ENCODE results near the gene CSF2.

Gene CSF2

GRCh38 chr5:132067941-132068808 lies 5.4 kb upstream of the CSF2 start:
- Histone ChIP-seq H3K9ac (ENCODE audit: low read length) (no peak overlapping the region), H2BK5ac (ENCODE audit: low read length) (no peak overlapping the region), H3K79me2 (ENCODE audit: control insufficient read depth, insufficient read depth, low read length) (no peaks in the 10 kb centered on the region), H2BK15ac (replicated peaks; ENCODE audit: low read depth) (no peak overlapping the region), H4K5ac (ENCODE audit: low read length) (no peak overlapping the region), H2BK120ac (ENCODE audit: low read depth, low read length) (no peak overlapping the region), H3K23ac (ENCODE audit: low read length) (no peak overlapping the region), H3K56ac (ENCODE audit: low read length) (no peak overlapping the region), H3K27ac (ENCODE audit: low read depth, low read length) (no peak overlapping the region), H3K4me2 (ENCODE audit: low read length) (no peak overlapping the region), H3K27me3 (ENCODE audit: insufficient read depth, low read length, poor library complexity) (no peaks in the 10 kb centered on the region), H2AK5ac (ENCODE audit: low read length) (no peak overlapping the region), H3K18ac (ENCODE audit: low read length) (no peak overlapping the region), H3K79me1 (ENCODE audit: low read length) (no peaks in the 10 kb centered on the region), H3K4ac (ENCODE audit: low read depth, low read length) (no peak overlapping the region), H3K4me1 (ENCODE audit: control insufficient read depth, low read depth, low read length) (no peaks in the 10 kb centered on the region), H3K4me3 (ENCODE audit: low read length) (no peak overlapping the region), H3K36me3 (ENCODE audit: control insufficient read depth, insufficient read depth, low read length) (no peaks in the 10 kb centered on the region), H4K8ac (ENCODE audit: low read depth, low read length) (no peak overlapping the region)
- DNase-seq = no peak
- no CpG with 5 or more reads among the region's 13 CpGs for WGBS (ENCODE audit: extremely low coverage, insufficient coverage, low lambda C conversion rate)

DNA sequence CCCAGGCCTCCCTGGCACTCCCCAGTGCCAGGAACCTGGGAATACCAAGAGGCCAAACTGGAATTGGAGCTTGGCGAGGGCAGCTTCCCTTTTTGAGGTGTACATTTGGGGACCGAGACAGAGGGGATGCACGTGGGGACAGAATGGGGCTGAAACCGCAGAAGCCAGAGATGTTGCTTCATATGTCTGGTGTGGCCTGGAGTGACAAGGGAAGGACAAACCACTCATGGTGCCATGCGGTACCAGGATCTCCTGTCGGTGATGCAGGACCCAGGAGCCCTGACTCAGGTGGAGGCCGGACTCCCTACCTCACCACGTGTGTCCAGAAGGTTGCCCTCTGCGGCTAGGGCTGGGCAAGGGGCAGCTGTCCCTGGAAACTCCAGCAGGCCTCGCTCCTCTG lies 4.0 kb upstream of the CSF2 start:
- H3K27ac ChIP-seq (ENCODE audit: low read depth, low read length) = no peak overlapping the region
- H3K9ac ChIP-seq (ENCODE audit: low read length) = no peak overlapping the region
- H3K79me2 ChIP-seq (ENCODE audit: control insufficient read depth, insufficient read depth, low read length) = no peaks in the 10 kb centered on the region
- no peak overlapping the region for H3K4ac ChIP-seq (ENCODE audit: low read depth, low read length)
- H3K4me2 ChIP-seq (ENCODE audit: low read length) = no peak overlapping the region
- H3K36me3 ChIP-seq (ENCODE audit: control insufficient read depth, insufficient read depth, low read length) = no peaks in the 10 kb centered on the region
- H3K23ac ChIP-seq (ENCODE audit: low read length) = no peak overlapping the region
- H4K5ac ChIP-seq (ENCODE audit: low read length) = no peak overlapping the region
- no peak overlapping the region for H2AK5ac ChIP-seq (ENCODE audit: low read length)
- no peak overlapping the region for H2BK15ac ChIP-seq (replicated peaks; ENCODE audit: low read depth)
- H3K79me1 ChIP-seq (ENCODE audit: low read length) = no peaks in the 10 kb centered on the region
- H2BK120ac ChIP-seq (ENCODE audit: low read depth, low read length) = no peak overlapping the region
- H3K27me3 ChIP-seq (ENCODE audit: insufficient read depth, low read length, poor library complexity) = no peaks in the 10 kb centered on the region
- no peak overlapping the region for H3K56ac ChIP-seq (ENCODE audit: low read length)
- no peak overlapping the region for H3K4me3 ChIP-seq (ENCODE audit: low read length)
- H3K18ac ChIP-seq (ENCODE audit: low read length) = no peak overlapping the region
- WGBS (ENCODE audit: extremely low coverage, insufficient coverage, low lambda C conversion rate) = no CpG with 5 or more reads among the region's 10 CpGs
- no peak overlapping the region for H2BK5ac ChIP-seq (ENCODE audit: low read length)
- DNase-seq = no peak
- H3K4me1 ChIP-seq (ENCODE audit: control insufficient read depth, low read depth, low read length) = no peaks in the 10 kb centered on the region
- no peak overlapping the region for H4K8ac ChIP-seq (ENCODE audit: low read depth, low read length)

DNA sequence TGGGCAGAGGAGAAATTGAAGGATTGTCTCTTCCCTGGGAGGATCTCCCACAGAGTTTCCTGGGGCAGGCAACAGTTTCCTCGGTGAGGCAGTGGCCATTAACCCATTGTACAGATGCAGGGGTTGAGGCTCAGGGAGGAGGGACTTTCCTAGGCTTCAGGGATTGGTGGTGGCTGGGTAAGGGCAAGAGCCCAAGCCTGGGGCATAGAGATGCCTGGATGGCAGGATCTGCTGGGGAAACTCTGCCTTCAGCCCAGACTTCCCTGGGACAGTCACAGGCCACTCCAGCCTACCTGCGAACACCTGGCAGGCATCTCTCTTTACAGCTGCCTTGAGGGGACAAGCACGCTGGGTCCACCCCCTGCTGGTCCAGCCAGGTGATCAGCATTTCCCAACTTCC lies 3.6 kb upstream of the CSF2 start:
- H3K4me3 ChIP-seq (ENCODE audit: low read length) = no peak overlapping the region
- WGBS (ENCODE audit: extremely low coverage, insufficient coverage, low lambda C conversion rate) = no CpG with 5 or more reads among the region's 3 CpGs

DNA sequence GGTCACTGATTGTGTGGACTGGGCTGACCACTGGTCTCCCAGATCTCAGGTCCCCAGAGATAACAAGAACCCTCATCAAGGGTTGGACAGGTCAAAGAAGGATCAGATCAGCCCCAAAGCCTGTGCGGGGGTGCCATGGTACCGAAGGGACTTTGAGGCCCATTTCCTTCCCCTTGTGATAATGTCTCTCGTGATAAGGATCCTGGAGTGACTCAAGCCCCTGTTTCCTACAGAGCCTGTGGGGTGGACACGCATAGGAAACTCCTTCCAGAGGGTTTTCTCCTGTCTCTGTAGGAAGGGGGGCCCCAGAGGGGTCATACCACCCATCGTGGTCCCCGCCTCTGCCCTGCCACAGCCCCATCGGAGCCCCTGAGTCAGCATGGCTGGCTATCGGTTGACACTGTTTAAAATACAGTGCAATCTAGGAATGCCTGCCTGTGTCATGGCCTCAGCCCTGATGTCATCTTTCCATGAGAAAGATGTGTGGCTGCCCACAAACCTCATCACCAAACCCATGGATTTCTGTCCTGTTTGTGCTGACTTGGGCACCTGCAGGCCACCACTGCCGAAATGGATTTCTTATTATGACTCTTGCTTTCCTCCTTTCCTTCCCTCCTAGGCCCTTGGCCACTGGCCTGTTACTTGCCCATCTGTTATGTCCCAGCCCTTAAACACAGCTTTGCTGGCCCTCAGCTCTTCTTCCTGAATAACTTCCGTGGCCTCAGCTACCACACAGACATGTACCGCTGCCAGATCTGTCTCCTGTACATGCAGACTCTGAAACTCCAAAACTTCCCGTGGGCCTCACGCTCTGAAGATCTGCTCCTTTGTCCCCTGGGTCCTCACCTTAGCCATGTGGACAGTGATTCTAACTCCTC lies 2.9 kb upstream of the CSF2 start:
- H2AK5ac ChIP-seq (ENCODE audit: low read length) = no peak overlapping the region
- no peaks in the 10 kb centered on the region for H3K4me1 ChIP-seq (ENCODE audit: control insufficient read depth, low read depth, low read length)
- DNase-seq = no peak
- H3K79me1 ChIP-seq (ENCODE audit: low read length) = no peaks in the 10 kb centered on the region
- no peak overlapping the region for H3K4ac ChIP-seq (ENCODE audit: low read depth, low read length)
- H3K9ac ChIP-seq (ENCODE audit: low read length) = no peak overlapping the region
- H3K4me2 ChIP-seq (ENCODE audit: low read length) = no peak overlapping the region
- H3K18ac ChIP-seq (ENCODE audit: low read length) = no peak overlapping the region
- WGBS (ENCODE audit: extremely low coverage, insufficient coverage, low lambda C conversion rate) = no CpG with 5 or more reads among the region's 13 CpGs
- no peak overlapping the region for H4K8ac ChIP-seq (ENCODE audit: low read depth, low read length)
- no peak overlapping the region for H4K5ac ChIP-seq (ENCODE audit: low read length)
- no peak overlapping the region for H3K23ac ChIP-seq (ENCODE audit: low read length)
- H3K4me3 ChIP-seq (ENCODE audit: low read length) = no peak overlapping the region
- no peak overlapping the region for H2BK5ac ChIP-seq (ENCODE audit: low read length)
- H2BK120ac ChIP-seq (ENCODE audit: low read depth, low read length) = no peak overlapping the region
- no peak overlapping the region for H2BK15ac ChIP-seq (replicated peaks; ENCODE audit: low read depth)
- no peak overlapping the region for H3K56ac ChIP-seq (ENCODE audit: low read length)
- H3K79me2 ChIP-seq (ENCODE audit: control insufficient read depth, insufficient read depth, low read length) = no peaks in the 10 kb centered on the region
- H3K27me3 ChIP-seq (ENCODE audit: insufficient read depth, low read length, poor library complexity) = no peaks in the 10 kb centered on the region
- no peak overlapping the region for H3K27ac ChIP-seq (ENCODE audit: low read depth, low read length)
- no peaks in the 10 kb centered on the region for H3K36me3 ChIP-seq (ENCODE audit: control insufficient read depth, insufficient read depth, low read length)

More for the DNA sequence above, 3.6 kb upstream of the CSF2 start:
- no peak overlapping the region for H3K23ac ChIP-seq (ENCODE audit: low read length)
- no peak overlapping the region for H3K27ac ChIP-seq (ENCODE audit: low read depth, low read length)
- no peak overlapping the region for H2AK5ac ChIP-seq (ENCODE audit: low read length)
- H2BK120ac ChIP-seq (ENCODE audit: low read depth, low read length) = no peak overlapping the region
- H3K27me3 ChIP-seq (ENCODE audit: insufficient read depth, low read length, poor library complexity) = no peaks in the 10 kb centered on the region
- no peak overlapping the region for H2BK5ac ChIP-seq (ENCODE audit: low read length)
- no peak overlapping the region for H3K4ac ChIP-seq (ENCODE audit: low read depth, low read length)
- H2BK15ac ChIP-seq (replicated peaks; ENCODE audit: low read depth) = no peak overlapping the region
- H3K18ac ChIP-seq (ENCODE audit: low read length) = no peak overlapping the region
- DNase-seq = no peak
- no peak overlapping the region for H3K56ac ChIP-seq (ENCODE audit: low read length)
- no peaks in the 10 kb centered on the region for H3K36me3 ChIP-seq (ENCODE audit: control insufficient read depth, insufficient read depth, low read length)
- no peak overlapping the region for H3K4me2 ChIP-seq (ENCODE audit: low read length)
- no peaks in the 10 kb centered on the region for H3K4me1 ChIP-seq (ENCODE audit: control insufficient read depth, low read depth, low read length)
- no peaks in the 10 kb centered on the region for H3K79me1 ChIP-seq (ENCODE audit: low read length)
- H4K5ac ChIP-seq (ENCODE audit: low read length) = no peak overlapping the region
- H3K9ac ChIP-seq (ENCODE audit: low read length) = no peak overlapping the region
- no peaks in the 10 kb centered on the region for H3K79me2 ChIP-seq (ENCODE audit: control insufficient read depth, insufficient read depth, low read length)
- no peak overlapping the region for H4K8ac ChIP-seq (ENCODE audit: low read depth, low read length)

DNA sequence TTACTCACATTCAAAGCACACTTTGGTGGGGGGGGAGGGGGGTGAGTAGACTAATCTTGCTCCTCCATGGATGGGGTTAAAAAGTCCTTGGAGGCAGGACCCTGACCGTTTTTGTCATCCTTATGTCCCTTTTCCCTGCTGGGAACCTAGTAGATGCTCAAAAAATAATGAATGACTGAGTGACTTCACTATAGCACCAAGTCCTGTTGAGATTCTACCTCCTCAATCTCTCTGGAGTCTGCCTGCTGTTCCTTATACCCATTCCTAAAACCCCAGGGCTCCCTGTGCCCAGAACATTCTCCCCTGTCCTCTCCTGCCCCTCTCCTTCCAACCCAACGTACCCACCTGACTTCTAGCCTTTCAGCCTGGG lies 2.3 kb upstream of the CSF2 start:
- no CpG with 5 or more reads among the region's 2 CpGs for WGBS (ENCODE audit: extremely low coverage, insufficient coverage, low lambda C conversion rate)
- Histone ChIP-seq H3K4me2 (ENCODE audit: low read length) (no peak overlapping the region), H3K23ac (ENCODE audit: low read length) (no peak overlapping the region), H2BK15ac (replicated peaks; ENCODE audit: low read depth) (no peak overlapping the region), H3K56ac (ENCODE audit: low read length) (no peak overlapping the region), H3K27ac (ENCODE audit: low read depth, low read length) (no peak overlapping the region), H3K79me2 (ENCODE audit: control insufficient read depth, insufficient read depth, low read length) (no peaks in the 10 kb centered on the region), H2BK120ac (ENCODE audit: low read depth, low read length) (no peak overlapping the region), H3K79me1 (ENCODE audit: low read length) (no peaks in the 10 kb centered on the region), H2AK5ac (ENCODE audit: low read length) (no peak overlapping the region), H3K4me1 (ENCODE audit: control insufficient read depth, low read depth, low read length) (no peaks in the 10 kb centered on the region), H4K5ac (ENCODE audit: low read length) (no peak overlapping the region), H2BK5ac (ENCODE audit: low read length) (no peak overlapping the region), H3K9ac (ENCODE audit: low read length) (no peak overlapping the region), H3K36me3 (ENCODE audit: control insufficient read depth, insufficient read depth, low read length) (no peaks in the 10 kb centered on the region), H3K18ac (ENCODE audit: low read length) (no peak overlapping the region), H3K27me3 (ENCODE audit: insufficient read depth, low read length, poor library complexity) (no peaks in the 10 kb centered on the region), H3K4ac (ENCODE audit: low read depth, low read length) (no peak overlapping the region), H4K8ac (ENCODE audit: low read depth, low read length) (no peak overlapping the region), H3K4me3 (ENCODE audit: low read length) (no peak overlapping the region)
- no peak for DNase-seq

Data from mesendoderm (in vitro differentiated cells).